Upper lobe of right lung (tissue), 1 donor: ENCODE measurements around the gene COPS8. TPM values are rescaled to one million over a fixed set of nuclear protein-coding genes. Genes with fewer than 3 reads are reported as not detected.

Experiments
- ATAC-seq: fragments of 200-7000 bp; cut with Tn5 transposase; one replicate; pipeline ENCODE4 v1.9.1; 2020; ENCODE audit warnings: mild to moderate bottlenecking, moderate library complexity
- DNase-seq: peaks from one replicate; pipeline ENCODE4 v3.0.0-alpha.2; 2020
- H3K27ac ChIP-seq: fragments of 200-600 bp; one replicate; pipeline ENCODE4 v1.8.0; 2022
- H3K27me3 ChIP-seq: fragments of 200-600 bp; one replicate; pipeline ENCODE4 v1.8.0; 2022; ENCODE audit warnings: mild to moderate bottlenecking
- H3K36me3 ChIP-seq: fragments of 200-600 bp; one replicate; pipeline ENCODE4 v1.8.0; 2022
- H3K4me1 ChIP-seq: fragments of 200-600 bp; one replicate; pipeline ENCODE4 v1.8.0; 2022
- H3K4me3 ChIP-seq: fragments of 200-600 bp; one replicate; pipeline ENCODE4 v1.8.0; 2022; ENCODE audit warnings: mild to moderate bottlenecking
- H3K9me3 ChIP-seq: fragments of 200-600 bp; one replicate; pipeline ENCODE4 v1.8.0; 2022
- CTCF ChIP-seq: fragments of 200-600 bp; IDR thresholded peaks from one replicate; pipeline ENCODE4 v1.8.0; 2022; ENCODE audit warnings: antibody characterized with exemption
- intact Hi-C: fragments of 100-400 bp; cut with DNase I; formaldehyde crosslinking; loops from one replicate; pipeline ENCODE4 v1.11.0; 2022
- total RNA-seq: library from RNA; stranded (reverse); fragmentation: NEBNext Ultra II Directional; extraction: Animal tissue kit (Norgen Biotek cat#: 25700); gene quantifications from one replicate; pipeline ENCODE4 v1.2.1, GENCODE V29; 2021
- donor health status: DM: no; HTN: yes; CAD: no; lungs with severe emphysema.

Gene COPS8
- total RNA-seq, 1 donor from 2014 or later: 40.9 TPM

- H3K36me3 ChIP-seq: no peaks in the 10 kb centered on the region
- ATAC-seq: no peak
- no peak for TF ChIP-seq CTCF
- DNase-seq: no peak
- H3K4me1 ChIP-seq: peaks cover 2% of the 10 kb centered on the region
- no peak overlapping the region for H3K4me3 ChIP-seq
- no peak overlapping the region for H3K27ac ChIP-seq
- intact Hi-C loops: no loop called here
- H3K27me3 ChIP-seq: no peaks in the 10 kb centered on the region
- no peaks in the 10 kb centered on the region for H3K9me3 ChIP-seq
These were observed 30.1 kb upstream of the COPS8 start for GRCh38 chr2:237055386-237056100.

GRCh38 chr2:237056287-237056875 lies 29.3 kb upstream of the COPS8 start:
- Histone ChIP-seq H3K36me3 (no peaks in the 10 kb centered on the region), H3K27ac (no peak overlapping the region), H3K4me3 (no peak overlapping the region), H3K27me3 (no peaks in the 10 kb centered on the region), H3K9me3 (no peaks in the 10 kb centered on the region), H3K4me1 (peaks cover 4% of the 10 kb centered on the region)
- intact Hi-C loops: no loop called here
- no peak for TF ChIP-seq CTCF
- DNase-seq (no peak), ATAC-seq (no peak)

GRCh38 chr2:237057107-237057506 lies 28.6 kb upstream of the COPS8 start:
- no peak for TF ChIP-seq CTCF
- ATAC-seq (no peak), DNase-seq (no peak)
- Histone ChIP-seq H3K4me1 (peaks cover 4% of the 10 kb centered on the region), H3K36me3 (no peaks in the 10 kb centered on the region), H3K9me3 (no peaks in the 10 kb centered on the region), H3K27ac (no peak overlapping the region), H3K27me3 (no peaks in the 10 kb centered on the region), H3K4me3 (no peak overlapping the region)
- intact Hi-C loops: no loop called here

GRCh38 chr2:237057893-237058300 lies 27.8 kb upstream of the COPS8 start:
- Histone ChIP-seq H3K4me3 (no peak overlapping the region), H3K9me3 (no peaks in the 10 kb centered on the region), H3K27me3 (no peaks in the 10 kb centered on the region), H3K4me1 (peaks cover 4% of the 10 kb centered on the region), H3K36me3 (no peaks in the 10 kb centered on the region), H3K27ac (no peak overlapping the region)
- TF ChIP-seq CTCF: no peak
- ATAC-seq (no peak), DNase-seq (no peak)
- intact Hi-C loops: no loop called here

- H3K27ac ChIP-seq: no peak overlapping the region
- H3K9me3 ChIP-seq: no peaks in the 10 kb centered on the region
- no peak for ATAC-seq
- H3K4me3 ChIP-seq: no peak overlapping the region
- intact Hi-C loops: no loop called here
- TF ChIP-seq CTCF: no peak
- no peak for DNase-seq
- no peaks in the 10 kb centered on the region for H3K27me3 ChIP-seq
- H3K36me3 ChIP-seq: no peaks in the 10 kb centered on the region
- peaks cover 4% of the 10 kb centered on the region for H3K4me1 ChIP-seq
These were observed 27.3 kb upstream of the COPS8 start for GRCh38 chr2:237058423-237058822.
